ENCODE results near the gene MCF2L2.

DNA sequence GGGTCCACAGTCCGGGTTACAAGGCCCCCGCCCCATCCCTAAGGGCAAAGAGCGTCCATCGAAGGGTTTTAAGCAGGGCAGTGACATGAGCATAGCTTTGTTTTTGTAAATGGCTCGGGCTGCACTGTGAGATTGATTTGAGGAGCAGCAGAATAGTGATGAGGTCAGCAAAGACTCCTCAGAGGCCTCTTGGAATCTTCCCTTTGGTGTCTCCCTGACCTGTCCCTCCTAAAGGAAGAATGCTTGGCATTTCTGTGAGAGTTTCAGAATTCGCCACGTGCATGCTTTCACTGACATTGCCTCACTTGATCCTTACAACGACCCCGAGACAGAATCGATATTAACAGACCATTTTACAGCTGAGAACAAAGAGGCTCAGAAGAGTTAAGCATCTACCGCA is 286.2 kb downstream of the MCF2L2 start:
- TF ChIP-seq POLR2A (IDR thresholded peaks at IDR 0.05): no peak
- TF ChIP-seq, protein P1, sequence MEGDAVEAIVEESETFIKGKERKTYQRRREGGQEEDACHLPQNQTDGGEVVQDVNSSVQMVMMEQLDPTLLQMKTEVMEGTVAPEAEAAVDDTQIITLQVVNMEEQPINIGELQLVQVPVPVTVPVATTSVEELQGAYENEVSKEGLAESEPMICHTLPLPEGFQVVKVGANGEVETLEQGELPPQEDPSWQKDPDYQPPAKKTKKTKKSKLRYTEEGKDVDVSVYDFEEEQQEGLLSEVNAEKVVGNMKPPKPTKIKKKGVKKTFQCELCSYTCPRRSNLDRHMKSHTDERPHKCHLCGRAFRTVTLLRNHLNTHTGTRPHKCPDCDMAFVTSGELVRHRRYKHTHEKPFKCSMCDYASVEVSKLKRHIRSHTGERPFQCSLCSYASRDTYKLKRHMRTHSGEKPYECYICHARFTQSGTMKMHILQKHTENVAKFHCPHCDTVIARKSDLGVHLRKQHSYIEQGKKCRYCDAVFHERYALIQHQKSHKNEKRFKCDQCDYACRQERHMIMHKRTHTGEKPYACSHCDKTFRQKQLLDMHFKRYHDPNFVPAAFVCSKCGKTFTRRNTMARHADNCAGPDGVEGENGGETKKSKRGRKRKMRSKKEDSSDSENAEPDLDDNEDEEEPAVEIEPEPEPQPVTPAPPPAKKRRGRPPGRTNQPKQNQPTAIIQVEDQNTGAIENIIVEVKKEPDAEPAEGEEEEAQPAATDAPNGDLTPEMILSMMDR (IDR thresholded peaks at IDR 0.05): no peak
